ENCODE data around the gene SLC8B1.

Gene SLC8B1

DNA sequence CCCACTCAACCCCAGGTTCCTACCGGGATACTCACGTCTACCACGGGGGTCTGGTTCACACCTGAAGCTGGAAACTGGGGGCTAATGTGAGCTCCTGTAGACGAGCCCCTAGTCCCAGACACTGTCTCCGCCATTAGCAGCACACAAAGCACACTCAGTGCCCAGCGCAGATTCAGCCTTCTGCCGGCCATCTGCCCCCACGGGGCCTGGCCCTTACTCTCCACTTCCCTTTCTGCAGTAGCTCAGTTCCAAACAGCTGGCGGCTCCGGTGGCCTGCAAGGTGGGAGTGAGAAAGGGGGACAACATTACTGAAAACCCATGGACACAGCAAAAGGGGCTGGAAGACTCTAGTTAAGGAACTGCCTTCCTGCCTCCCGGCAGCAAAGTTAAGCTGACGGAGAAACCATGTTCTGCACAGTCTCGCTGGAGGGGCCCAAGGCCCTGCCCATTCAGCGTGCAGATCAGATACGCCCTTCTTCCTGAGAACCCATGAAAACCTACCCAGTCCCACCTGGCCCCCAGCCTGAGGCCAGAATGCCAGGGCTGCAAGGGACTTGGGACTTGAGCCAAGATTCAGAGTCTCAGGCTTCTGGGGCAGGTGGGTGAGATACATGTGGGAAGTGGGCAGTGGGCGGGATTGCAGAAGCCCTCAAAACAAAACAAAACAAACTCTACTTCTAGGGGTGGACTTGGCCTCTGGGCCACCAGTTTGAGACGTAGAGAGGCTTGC is 2.1 kb downstream of the SLC8B1 start:
- TF ChIP-seq, protein P1, sequence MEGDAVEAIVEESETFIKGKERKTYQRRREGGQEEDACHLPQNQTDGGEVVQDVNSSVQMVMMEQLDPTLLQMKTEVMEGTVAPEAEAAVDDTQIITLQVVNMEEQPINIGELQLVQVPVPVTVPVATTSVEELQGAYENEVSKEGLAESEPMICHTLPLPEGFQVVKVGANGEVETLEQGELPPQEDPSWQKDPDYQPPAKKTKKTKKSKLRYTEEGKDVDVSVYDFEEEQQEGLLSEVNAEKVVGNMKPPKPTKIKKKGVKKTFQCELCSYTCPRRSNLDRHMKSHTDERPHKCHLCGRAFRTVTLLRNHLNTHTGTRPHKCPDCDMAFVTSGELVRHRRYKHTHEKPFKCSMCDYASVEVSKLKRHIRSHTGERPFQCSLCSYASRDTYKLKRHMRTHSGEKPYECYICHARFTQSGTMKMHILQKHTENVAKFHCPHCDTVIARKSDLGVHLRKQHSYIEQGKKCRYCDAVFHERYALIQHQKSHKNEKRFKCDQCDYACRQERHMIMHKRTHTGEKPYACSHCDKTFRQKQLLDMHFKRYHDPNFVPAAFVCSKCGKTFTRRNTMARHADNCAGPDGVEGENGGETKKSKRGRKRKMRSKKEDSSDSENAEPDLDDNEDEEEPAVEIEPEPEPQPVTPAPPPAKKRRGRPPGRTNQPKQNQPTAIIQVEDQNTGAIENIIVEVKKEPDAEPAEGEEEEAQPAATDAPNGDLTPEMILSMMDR (IDR thresholded peaks at IDR 0.05; ENCODE audit: low read depth, low read length): no peak
- no peak overlapping the region for H3K4me3 ChIP-seq (replicated peaks in 1 of 2; ENCODE audit: low read depth in 2 of 2, low read length in 2 of 2)
- DNase-seq (ENCODE audit: low read depth in 2 of 2): no peak

DNA sequence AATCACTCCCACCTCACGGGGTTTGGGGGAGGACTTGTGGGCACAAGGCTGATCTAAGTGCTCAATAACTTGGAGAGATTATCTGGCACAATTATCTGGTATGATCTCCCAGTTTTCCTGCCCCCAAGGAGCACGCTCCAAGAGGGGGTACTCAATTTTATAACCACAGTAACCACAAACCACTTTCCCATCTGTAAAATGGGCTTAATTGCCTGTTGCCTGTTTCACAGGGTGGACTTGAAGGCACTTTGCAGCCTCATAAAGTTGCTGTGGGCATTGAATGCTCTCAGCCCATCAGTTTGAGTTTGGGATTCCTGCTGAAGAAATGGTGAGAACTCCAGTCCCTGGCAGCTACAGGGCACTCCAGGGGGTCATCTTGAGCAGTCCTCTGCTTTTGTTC is 4.4 kb downstream of the SLC8B1 start:
- DNase-seq (ENCODE audit: low read depth in 2 of 2): no peak
- TF ChIP-seq, protein P1 (IDR thresholded peaks at IDR 0.05; ENCODE audit: low read depth, low read length): no peak
- H3K4me3 ChIP-seq (replicated peaks in 1 of 2; ENCODE audit: low read depth in 2 of 2, low read length in 2 of 2): no peak overlapping the region

DNA sequence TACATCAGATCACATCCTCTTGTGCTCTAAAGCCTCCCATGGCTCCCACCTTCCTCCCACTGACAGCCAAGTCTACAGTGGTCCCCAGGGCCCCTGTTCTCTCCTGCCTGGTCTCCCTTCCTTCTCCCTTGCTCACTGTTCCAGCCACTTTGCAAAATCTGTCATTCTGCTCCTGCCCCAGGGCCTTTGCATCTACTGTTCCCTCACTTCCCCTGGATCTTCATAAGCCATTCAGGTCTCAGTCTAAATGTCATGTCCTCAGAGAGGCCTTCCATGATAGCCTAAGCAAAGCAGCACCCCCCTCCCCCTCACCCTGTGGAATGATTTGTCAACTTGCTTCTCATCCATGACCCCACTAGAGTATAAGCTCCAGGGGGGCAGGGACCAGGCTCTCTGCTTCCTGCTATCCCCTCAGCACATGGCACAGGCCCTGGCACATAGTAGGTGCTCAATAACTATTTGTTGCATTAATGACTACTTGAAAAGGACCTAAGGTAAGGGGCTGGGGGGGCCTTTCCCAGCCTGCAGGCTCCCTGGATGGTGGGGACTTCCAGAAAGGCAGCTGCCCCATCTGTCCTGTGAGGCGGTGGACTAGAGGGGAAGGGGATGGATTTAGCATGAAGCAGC is 5.0 kb downstream of the SLC8B1 start:
- no peak overlapping the region for H3K4me3 ChIP-seq (replicated peaks in 1 of 2; ENCODE audit: low read depth in 2 of 2, low read length in 2 of 2)
- DNase-seq (ENCODE audit: low read depth in 2 of 2): no peak
- TF ChIP-seq, protein P1 (IDR thresholded peaks at IDR 0.05; ENCODE audit: low read depth, low read length): no peak

DNA sequence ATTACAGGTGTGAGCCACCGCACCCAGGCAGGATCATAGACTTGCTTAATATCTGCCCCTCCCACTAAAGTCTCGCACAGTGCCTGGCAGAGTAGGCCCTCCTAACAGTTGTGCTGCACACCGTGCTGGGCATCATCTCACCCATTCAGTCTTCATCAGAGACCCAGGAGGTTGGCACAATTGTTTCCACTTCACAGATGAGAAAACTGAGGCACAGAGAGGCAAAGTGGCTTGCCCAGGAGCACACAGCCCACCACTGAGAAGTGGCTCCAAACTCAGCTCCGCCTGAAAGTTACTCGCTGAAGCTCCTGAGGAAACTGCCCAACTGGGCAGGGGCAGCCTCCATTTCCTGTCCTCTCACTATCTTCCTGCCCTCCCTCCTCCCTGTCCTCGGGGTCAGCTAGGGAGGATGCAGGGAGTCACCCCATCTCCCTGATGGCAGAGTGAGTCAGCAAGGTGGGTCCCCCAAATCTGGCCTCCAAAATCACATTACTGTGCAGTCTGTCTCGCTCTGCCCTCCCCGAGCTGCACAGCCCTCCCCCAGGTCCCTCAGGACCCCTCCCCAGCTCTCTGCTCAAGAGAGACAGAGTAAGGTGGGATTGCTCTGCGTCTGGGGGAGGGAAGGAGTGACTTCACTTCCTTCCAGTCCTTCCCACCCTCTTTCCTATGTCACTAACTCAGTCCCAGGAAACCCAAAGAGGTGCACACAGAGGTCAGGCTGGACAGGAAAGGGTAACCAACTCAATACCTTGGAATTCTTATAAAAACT is 5.7 kb downstream of the SLC8B1 start:
- DNase-seq (ENCODE audit: low read depth in 2 of 2): peak; percentile 41 to 71
- H3K4me3 ChIP-seq (replicated peaks in 1 of 2; ENCODE audit: low read depth in 2 of 2, low read length in 2 of 2): no peak overlapping the region
- TF ChIP-seq, protein P1 (IDR thresholded peaks at IDR 0.05; ENCODE audit: low read depth, low read length): no peak

DNA sequence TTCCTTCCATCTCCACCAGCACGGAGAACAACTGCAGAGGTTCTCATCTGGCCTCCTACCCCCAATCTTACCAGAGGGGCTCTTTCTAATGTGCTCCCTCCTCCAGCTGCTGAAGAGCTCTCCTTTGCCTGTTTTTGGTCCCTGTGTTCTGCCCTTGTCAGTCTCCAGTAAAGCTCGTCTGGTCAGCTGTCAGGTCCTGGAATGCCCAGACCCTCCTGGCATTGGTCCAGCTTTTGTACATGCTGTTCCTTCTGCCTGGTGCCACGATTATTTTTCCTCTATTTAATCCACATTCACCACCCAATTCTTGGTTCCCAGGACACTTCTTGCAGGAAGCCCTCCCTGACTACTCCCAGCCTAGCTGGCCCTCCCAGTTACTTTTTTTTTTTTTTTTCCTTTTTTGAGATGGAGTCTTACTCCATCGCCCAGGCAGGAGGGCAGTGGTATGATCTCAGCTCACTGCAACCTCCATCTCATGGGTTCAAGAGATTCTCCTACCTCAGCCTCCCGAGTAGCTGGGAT is 6.5 kb downstream of the SLC8B1 start:
- TF ChIP-seq, protein P1 (IDR thresholded peaks at IDR 0.05; ENCODE audit: low read depth, low read length): no peak
- H3K4me3 ChIP-seq (replicated peaks in 1 of 2; ENCODE audit: low read depth in 2 of 2, low read length in 2 of 2): no peak overlapping the region

DNA sequence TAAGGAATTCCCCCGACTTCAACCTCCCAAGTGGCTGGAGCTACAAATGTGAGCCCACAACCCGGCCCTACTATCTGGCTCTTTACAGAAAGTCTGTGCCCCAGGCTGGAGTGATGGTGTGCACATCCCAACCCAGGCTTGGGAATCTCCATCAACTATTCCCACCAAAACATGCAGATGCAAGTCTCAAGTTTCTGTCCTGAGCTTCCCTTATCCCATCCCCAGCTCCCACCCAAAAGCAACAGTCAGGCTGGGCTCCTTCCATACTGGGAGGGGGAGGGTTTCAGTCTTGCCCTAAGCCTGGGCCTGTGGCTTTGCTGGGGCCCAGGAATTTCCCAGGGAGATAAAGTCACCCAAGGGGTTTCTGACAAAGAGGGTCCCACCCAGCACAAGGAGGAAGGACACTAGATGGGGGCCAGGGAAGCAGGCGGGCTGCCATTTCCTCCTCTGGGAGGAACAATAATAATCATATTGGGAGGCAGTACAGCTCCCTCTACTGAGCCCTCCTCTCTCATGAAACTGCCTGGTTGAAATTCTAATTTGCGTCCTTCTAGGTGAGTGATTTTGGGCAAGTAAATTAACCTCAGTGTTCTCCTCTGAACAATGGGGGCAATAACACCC is 8.0 kb downstream of the SLC8B1 start:
- peak in 1 of 2 donors; percentile 33 for DNase-seq (ENCODE audit: low read depth in 2 of 2)
- TF ChIP-seq, protein P1 (IDR thresholded peaks at IDR 0.05; ENCODE audit: low read depth, low read length): peak; percentile 2
- H3K4me3 ChIP-seq (replicated peaks in 1 of 2; ENCODE audit: low read depth in 2 of 2, low read length in 2 of 2): no peak overlapping the region

More for the DNA sequence above, 6.5 kb downstream of the SLC8B1 start:
- DNase-seq (ENCODE audit: low read depth in 2 of 2): no peak

Data from cardiac fibroblast (primary cell).